PFSK-1 (cell line): ENCODE data around the gene LRRC39.

Source experiments
- POLR2AphosphoS5 ChIP-seq: IDR thresholded peaks from 2 replicates; pipeline ENCODE4 v1.6.1; 2012; ENCODE audit warnings: low read depth, mild to moderate bottlenecking, control low read depth, low read length, moderate library complexity
- REST ChIP-seq, 2 experiments: IDR thresholded peaks; 2 replicates each; pipeline versions ENCODE4 v1.6.1 to v1.8.0; 2011 to 2012; ENCODE audit warnings: low read depth in 2 of 2, low read length in 2 of 2, control low read depth in 1 of 2, inconsistent platforms in 1 of 2, mild to moderate bottlenecking in 1 of 2, moderate library complexity in 1 of 2; ENCODE audit not compliant: insufficient read depth in 1 of 2
- TAF1 ChIP-seq: IDR thresholded peaks from 2 replicates; pipeline ENCODE4 v1.6.1; 2012; ENCODE audit warnings: low read length, control low read depth, borderline replicate concordance; ENCODE audit not compliant: insufficient read depth

GRCh38 chr1:100222428-100222827 is 44.4 kb upstream of the LRRC39 start:
- TF ChIP-seq REST (IDR thresholded peaks at IDR 0.05; ENCODE audit: insufficient read depth in 1 of 2, low read depth in 2 of 2, low read length in 2 of 2) (no peak), TAF1 (no peak), POLR2AphosphoS5 (no peak)
